NCI-H345 treated with DMSO at 0.1 percent for 48 hours (cell line): ENCODE results near the gene PLEKHS1.
"Not testable (repeated sequence)": the region's sequence is repeated elsewhere in the genome, so short reads cannot be mapped to it uniquely, and the experiment has no call there.

Experiments
- DNase-seq: peaks from one replicate; lab custom pipeline; 2025; ENCODE audit not compliant: unreplicated experiment; lab: John Stamatoyannopoulos, UW

PLEKHS1 gene

GRCh38 chr10:113740850-113741249, 10.6 kb upstream of the PLEKHS1 start:
- no peak for DNase-seq

GRCh38 chr10:113742466-113742865, 9.0 kb upstream of the PLEKHS1 start:
- DNase-seq, result no peak

GRCh38 chr10:113743594-113743993, 7.9 kb upstream of the PLEKHS1 start:
- DNase-seq, result no peak

GRCh38 chr10:113745374-113745773, 6.1 kb upstream of the PLEKHS1 start:
- DNase-seq, result no peak

GRCh38 chr10:113746217-113746957, 5.1 kb upstream of the PLEKHS1 start:
- no peak for DNase-seq

- DNase-seq, result no peak
Observed at GRCh38 chr10:113752553-113752952, 1.1 kb downstream of the PLEKHS1 start.

- peak; percentile 43 for DNase-seq
Observed at GRCh38 chr10:113753020-113753692, 1.7 kb downstream of the PLEKHS1 start.

- DNase-seq, result no peak
Observed at GRCh38 chr10:113754125-113754524, 2.6 kb downstream of the PLEKHS1 start.

GRCh38 chr10:113754768-113755167, 3.3 kb downstream of the PLEKHS1 start:
- no peak for DNase-seq

GRCh38 chr10:113756940-113757543, 5.6 kb downstream of the PLEKHS1 start:
- no peak for DNase-seq

- DNase-seq, result no peak
Observed at GRCh38 chr10:113762083-113762482, 10.6 kb downstream of the PLEKHS1 start.

GRCh38 chr10:113764582-113764981, 13.1 kb downstream of the PLEKHS1 start:
- no peak for DNase-seq

- no peak for DNase-seq
Observed at GRCh38 chr10:113765910-113766309, 14.4 kb downstream of the PLEKHS1 start.

GRCh38 chr10:113767222-113767621, 15.7 kb downstream of the PLEKHS1 start:
- no peak for DNase-seq

- no peak for DNase-seq
Observed at GRCh38 chr10:113770346-113770745, 18.9 kb downstream of the PLEKHS1 start.

- not testable (repeated sequence) for DNase-seq
Observed at GRCh38 chr10:113771131-113771530, 19.6 kb downstream of the PLEKHS1 start.

GRCh38 chr10:113775686-113776294, 24.3 kb downstream of the PLEKHS1 start:
- DNase-seq, result no peak

GRCh38 chr10:113776553-113776952, 25.1 kb downstream of the PLEKHS1 start:
- DNase-seq, result no peak

- DNase-seq, result no peak
Observed at GRCh38 chr10:113780681-113781250, 29.3 kb downstream of the PLEKHS1 start.

- no peak for DNase-seq
Observed at GRCh38 chr10:113782367-113782766, 30.9 kb downstream of the PLEKHS1 start.

- DNase-seq, result no peak
Observed at GRCh38 chr10:113782986-113783704, 31.7 kb downstream of the PLEKHS1 start.
